HepG2 (cell line): ENCODE measurements around the gene INSRR. TPM values are rescaled to one million over a fixed set of nuclear protein-coding genes. Genes with fewer than 3 reads are reported as not detected.

Source experiments
- CREB3 ChIP-seq: sonication (generic); formaldehyde crosslinking; IDR thresholded peaks from 2 replicates; pipeline ENCODE4 v1.5.0; 2020; ENCODE audit warnings: missing genetic modification reagents
- ELF4 ChIP-seq: sonication (generic); formaldehyde crosslinking; IDR thresholded peaks from 2 replicates; pipeline ENCODE4 v1.5.0; 2020; ENCODE audit warnings: missing genetic modification reagents, mild to moderate bottlenecking, moderate library complexity, borderline replicate concordance
- KDM4B ChIP-seq: sonication (generic); formaldehyde crosslinking; IDR thresholded peaks from 2 replicates; pipeline ENCODE4 v1.4.0; 2020; ENCODE audit warnings: missing genetic modification reagents
- MAFG ChIP-seq: sonication (generic); formaldehyde crosslinking; IDR thresholded peaks from 2 replicates; pipeline ENCODE4 v1.5.1; 2020; ENCODE audit warnings: mild to moderate bottlenecking, missing genetic modification reagents
- NR1H2 ChIP-seq: sonication (generic); formaldehyde crosslinking; IDR thresholded peaks from 2 replicates; pipeline ENCODE4 v1.8.1; 2022; ENCODE audit warnings: low read depth, missing genetic modification reagents, borderline replicate concordance
- NRL ChIP-seq: sonication (generic); formaldehyde crosslinking; IDR thresholded peaks from 2 replicates; pipeline ENCODE4 v1.5.0; 2020; ENCODE audit warnings: missing genetic modification reagents, mild to moderate bottlenecking, moderate library complexity, borderline replicate concordance
- PCBP2 ChIP-seq: fragments of 200-400 bp; formaldehyde crosslinking; optimal IDR thresholded peaks from 2 replicates; pipeline ENCODE3; 2018; ENCODE audit warnings: low read length, low read depth; ENCODE audit not compliant: poor library complexity, severe bottlenecking
- PTBP1 ChIP-seq: fragments of 200-400 bp; formaldehyde crosslinking; IDR thresholded peaks from 2 replicates; pipeline ENCODE4 v1.6.1; 2018; ENCODE audit warnings: low read length, low read depth; ENCODE audit not compliant: poor library complexity, severe bottlenecking
- REPIN1 ChIP-seq: sonication (generic); formaldehyde crosslinking; IDR thresholded peaks from 2 replicates; pipeline ENCODE4 v1.8.0; 2022; ENCODE audit warnings: missing genetic modification reagents, low read depth, mild to moderate bottlenecking, borderline replicate concordance
- SMAD1 ChIP-seq: sonication (generic); formaldehyde crosslinking; IDR thresholded peaks from 2 replicates; pipeline ENCODE4 v1.4.0; 2020; ENCODE audit warnings: missing genetic modification reagents, low read depth, mild to moderate bottlenecking, borderline replicate concordance
- SYNCRIP ChIP-seq: fragments of 200-400 bp; formaldehyde crosslinking; IDR thresholded peaks from 2 replicates; pipeline ENCODE4 v1.6.1; 2018; ENCODE audit warnings: mild to moderate bottlenecking, low read depth, low read length; ENCODE audit not compliant: insufficient read depth
- ZBTB37 ChIP-seq: sonication (generic); formaldehyde crosslinking; IDR thresholded peaks from 2 replicates; pipeline ENCODE4 v1.4.0; 2020; ENCODE audit warnings: mild to moderate bottlenecking, missing genetic modification reagents
- ZBTB4 ChIP-seq: sonication (generic); formaldehyde crosslinking; IDR thresholded peaks from 2 replicates; pipeline ENCODE4 v1.4.0; 2020; ENCODE audit warnings: missing genetic modification reagents, mild to moderate bottlenecking, borderline replicate concordance
- ZNF12 ChIP-seq: sonication (generic); formaldehyde crosslinking; IDR thresholded peaks from 2 replicates; pipeline ENCODE4 v1.5.0; 2020; ENCODE audit warnings: missing genetic modification reagents
- ZNF280D ChIP-seq: sonication (generic); formaldehyde crosslinking; IDR thresholded peaks from 2 replicates; pipeline ENCODE4 v1.5.1; 2020; ENCODE audit warnings: mild to moderate bottlenecking, missing genetic modification reagents
- ZNF468 ChIP-seq: sonication (generic); formaldehyde crosslinking; IDR thresholded peaks from 2 replicates; pipeline ENCODE4 v1.8.0; 2022; ENCODE audit warnings: mild to moderate bottlenecking, moderate library complexity, missing genetic modification reagents
- ZNF660 ChIP-seq: sonication (generic); formaldehyde crosslinking; IDR thresholded peaks from 2 replicates; pipeline ENCODE4 v1.5.1; 2020; ENCODE audit warnings: mild to moderate bottlenecking, low read depth, missing genetic modification reagents, borderline replicate concordance
- ZSCAN12 ChIP-seq: sonication (generic); formaldehyde crosslinking; IDR thresholded peaks from 2 replicates; pipeline ENCODE4 v1.9.0; 2021; ENCODE audit warnings: mild to moderate bottlenecking, missing genetic modification reagents
- polyA plus RNA-seq, 8 experiments: library from polyadenylated mRNA; depleted of rRNA in 3 of 8; stranded (reverse) in 7 of 8; unstranded in 1 of 8; fragments of >200 nt; fragmentation: Illumina TruSeq in 4 of 8; extraction: Trizol in 4 of 8; gene quantifications; 2 replicates each; pipeline versions ENCODE4 v1.2.1 to v1.2.3, GENCODE V29; 2011 to 2016; ENCODE audit warnings: low read depth in 4 of 8, missing spikeins in 1 of 8, mixed read lengths in 1 of 8; ENCODE audit not compliant: insufficient read depth in 1 of 8
- total RNA-seq, 5 experiments: library from RNA; depleted of rRNA; stranded (reverse); fragments of >200 nt; fragmentation: Illumina TruSeq; extraction: Trizol; gene quantifications; 2 replicates each; pipeline ENCODE4 v1.2.3, GENCODE V29; 2016; ENCODE audit warnings: low read depth in 1 of 5

Gene INSRR
- total and polyA plus RNA-seq, 2 of the 13 experiments (the other 11 are each of a cell fraction or from before 2014, with no cell fraction given) = not detected

- TF ChIP-seq ZBTB37 (CRISPR knock-in tag) (no peak), NRL (peak; percentile 61; the same call in 1 of the 2 replicates), ZNF468 (0 out of 2 replicates have a peak, but pooled peaks have one; percentile 73), KDM4B (CRISPR knock-in tag) (no peak; the same call in 1 of the 2 replicates), CREB3 (no peak), PCBP2 (no peak), ZNF660 (no peak), ZBTB4 (CRISPR knock-in tag) (no peak), PTBP1 (no peak), ZSCAN12 (no peak; the same call in 1 of the 2 replicates), NR1H2 (CRISPR knock-in tag) (no peak), ZNF12 (CRISPR knock-in tag) (peak; percentile 52; the same call in 1 of the 2 replicates), SMAD1 (CRISPR knock-in tag) (no peak), ZNF280D (CRISPR knock-in tag) (peak; percentile 58; the same call in 1 of the 2 replicates), SYNCRIP (no peak), ELF4 (CRISPR knock-in tag) (no peak), REPIN1 (peak; percentile 57; the same call in 1 of the 2 replicates), MAFG (CRISPR knock-in tag) (no peak)
Observed at GRCh38 chr1:156813750-156814570, 45.0 kb downstream of the INSRR start (continued).
